ENCODE measurements around the gene FOXL2NB. TPM values are rescaled to one million over a fixed set of nuclear protein-coding genes. Genes with fewer than 3 reads are reported as not detected.

Gene FOXL2NB
- total RNA-seq, 1 experiment from 2014 or later, result 11.4 TPM

- Histone ChIP-seq H3K9me3 (ENCODE audit: control insufficient read depth, insufficient read depth, low read depth, low read length) (no peaks in the 10 kb centered on the region), H3K36me3 (ENCODE audit: control insufficient read depth, insufficient read depth, low read length) (no peaks in the 10 kb centered on the region), H3K4me3 (ENCODE audit: low read depth in 2 of 2, low read length in 2 of 2) (peak overlapping the region; percentile 62 to 69), H3K27ac (ENCODE audit: low read length) (peak overlapping the region; percentile 69), H3K4me1 (ENCODE audit: control insufficient read depth, insufficient read depth, low read length) (peaks cover 39% of the 10 kb centered on the region), H3K27me3 (ENCODE audit: control insufficient read depth, insufficient read depth, low read length) (no peaks in the 10 kb centered on the region; the same call in 1 of the 2 replicates)
- DNase-seq (ENCODE audit: low read depth, low spot score), result no peak
- CTCF ChIA-PET, result interaction anchor here (0.7 to 2.2 kb wide), 2 partner anchors 12 to 31 kb away, joined by 3 to 18 read pairs; no protein-coding TSS in a partner anchor
- in situ Hi-C loops (cut with HindIII; ENCODE audit: low pct_unique_long_range_greater_than_20kb, low sequenced_read_pairs), result no loop called here
- peak; percentile 4 for ATAC-seq
- intact Hi-C loops (cut with micrococcal nuclease; ENCODE audit: unreplicated experiment), result no loop called here
- POLR2A ChIA-PET, result interaction anchor here (0.6 kb wide), 1 partner anchor 30 kb away, joined by 3 read pairs; no protein-coding TSS in a partner anchor
- TF ChIP-seq CTCF (IDR thresholded peaks at IDR 0.05), result no peak
- no peak for TF ChIP-seq REST (IDR thresholded peaks at IDR 0.05; ENCODE audit: insufficient read depth in 1 of 2, low read depth in 2 of 2, low read length in 1 of 2)
- no peak for TF ChIP-seq POLR2AphosphoS5 (IDR thresholded peaks at IDR 0.05; ENCODE audit: low read depth, low read length)
- no peak for TF ChIP-seq SIN3A (IDR thresholded peaks at IDR 0.05; ENCODE audit: borderline replicate concordance, insufficient read depth, low read depth, low read length)
- no peak for TF ChIP-seq TCF7L2 (IDR thresholded peaks at IDR 0.05; ENCODE audit: low read depth, low read length)
- BruUV-seq (replicated peaks), result TSS peak; percentile 53
These were observed 591 bp downstream of the FOXL2NB start for GRCh38 chr3:138947495-138948121.

GRCh38 chr3:138948371-138949001, 1.5 kb downstream of the FOXL2NB start:
- CTCF ChIA-PET, result interaction anchor here (0.7 to 2.2 kb wide), 2 partner anchors 12 to 558 kb away, joined by 3 to 18 read pairs; no protein-coding TSS in a partner anchor
- H3K9me3 ChIP-seq (ENCODE audit: control insufficient read depth, insufficient read depth, low read depth, low read length), result no peaks in the 10 kb centered on the region
- BruUV-seq (replicated peaks), result no TSS peak
- H3K27ac ChIP-seq (ENCODE audit: low read length), result peak overlapping the region; percentile 37; the same call in 1 of the 2 replicates
- no peak overlapping the region for H3K4me3 ChIP-seq (ENCODE audit: low read depth in 2 of 2, low read length in 2 of 2)
- H3K4me1 ChIP-seq (ENCODE audit: control insufficient read depth, insufficient read depth, low read length), result peaks cover 31% of the 10 kb centered on the region
- POLR2A ChIA-PET, result interaction anchor here (0.6 kb wide), 1 partner anchor 355 kb away, joined by 3 read pairs; no protein-coding TSS in a partner anchor
- ATAC-seq (no peak), DNase-seq (ENCODE audit: low read depth, low spot score) (no peak)
- in situ Hi-C loops (cut with HindIII; ENCODE audit: low pct_unique_long_range_greater_than_20kb, low sequenced_read_pairs) (no loop called here), intact Hi-C loops (cut with micrococcal nuclease; ENCODE audit: unreplicated experiment) (no loop called here)
- no peaks in the 10 kb centered on the region for H3K36me3 ChIP-seq (ENCODE audit: control insufficient read depth, insufficient read depth, low read length)
- TF ChIP-seq POLR2AphosphoS5 (IDR thresholded peaks at IDR 0.05; ENCODE audit: low read depth, low read length) (no peak), SIN3A (IDR thresholded peaks at IDR 0.05; ENCODE audit: borderline replicate concordance, insufficient read depth, low read depth, low read length) (no peak), TCF7L2 (IDR thresholded peaks at IDR 0.05; ENCODE audit: low read depth, low read length) (no peak), CTCF (IDR thresholded peaks at IDR 0.05) (no peak), REST (IDR thresholded peaks at IDR 0.05; ENCODE audit: insufficient read depth in 1 of 2, low read depth in 2 of 2, low read length in 1 of 2) (no peak)
- no peaks in the 10 kb centered on the region; the same call in 1 of the 2 replicates for H3K27me3 ChIP-seq (ENCODE audit: control insufficient read depth, insufficient read depth, low read length)

Data from Panc1 (cell line).